Amygdala (tissue), 56 donors: ENCODE data around the gene NKAIN2.
"Not testable (repeated sequence)": the region's sequence is repeated elsewhere in the genome, so short reads cannot be mapped to it uniquely, and the experiment has no call there.

Experiments used
- DNase-seq, 56 donors: peaks; one replicate each; lab custom pipeline; 2025; lab: John Stamatoyannopoulos, UW

Gene NKAIN2

GRCh38 chr6:124714728-124715127 lies 911.1 kb downstream of the NKAIN2 start:
- DNase-seq: no peak

- no peak for DNase-seq
These were observed 916.2 kb downstream of the NKAIN2 start for GRCh38 chr6:124719913-124720312.

GRCh38 chr6:124721331-124721730 lies 917.7 kb downstream of the NKAIN2 start:
- DNase-seq: no peak

GRCh38 chr6:124722141-124722878 lies 918.6 kb downstream of the NKAIN2 start:
- DNase-seq: no peak

- no peak for DNase-seq
These were observed 920.0 kb downstream of the NKAIN2 start for GRCh38 chr6:124723671-124724070.

- DNase-seq: not testable (repeated sequence)
These were observed 934.1 kb downstream of the NKAIN2 start for GRCh38 chr6:124737804-124738203.

GRCh38 chr6:124738482-124738881 lies 934.8 kb downstream of the NKAIN2 start:
- DNase-seq: no peak

- DNase-seq: no peak
These were observed 937.7 kb downstream of the NKAIN2 start for GRCh38 chr6:124741341-124741740.

- DNase-seq: no peak
These were observed 939.3 kb downstream of the NKAIN2 start for GRCh38 chr6:124742971-124743370.

- DNase-seq: no peak
These were observed 939.8 kb downstream of the NKAIN2 start for GRCh38 chr6:124743420-124743819.

GRCh38 chr6:124747349-124747748 lies 943.7 kb downstream of the NKAIN2 start:
- DNase-seq: no peak

GRCh38 chr6:124748778-124749177 lies 945.1 kb downstream of the NKAIN2 start:
- no peak for DNase-seq

GRCh38 chr6:124753001-124753400 lies 949.3 kb downstream of the NKAIN2 start:
- DNase-seq: no peak

- DNase-seq: no peak
These were observed 950.0 kb downstream of the NKAIN2 start for GRCh38 chr6:124753562-124754105.

GRCh38 chr6:124755321-124755720 lies 951.7 kb downstream of the NKAIN2 start:
- DNase-seq: no peak

- no peak for DNase-seq
These were observed 953.9 kb downstream of the NKAIN2 start for GRCh38 chr6:124757560-124757959.

- DNase-seq: no peak
These were observed 955.0 kb downstream of the NKAIN2 start for GRCh38 chr6:124758663-124759062.

- DNase-seq: no peak
These were observed 961.6 kb downstream of the NKAIN2 start for GRCh38 chr6:124765280-124765679.

- DNase-seq: no peak
These were observed 964.6 kb downstream of the NKAIN2 start for GRCh38 chr6:124768224-124768623.

GRCh38 chr6:124769811-124770544 lies 966.3 kb downstream of the NKAIN2 start:
- DNase-seq: no peak

GRCh38 chr6:124770784-124771183 lies 967.1 kb downstream of the NKAIN2 start:
- no peak for DNase-seq
